SIG-M5 (cell line): ENCODE measurements around the gene FAM204A.

Source experiments
- DNase-seq: peaks from one replicate; lab custom pipeline; 2025; lab: John Stamatoyannopoulos, UW

Gene FAM204A

GRCh38 chr10:118332236-118332635 is 9.9 kb downstream of the FAM204A start:
- DNase-seq: no peak

GRCh38 chr10:118330295-118331076 is 11.6 kb downstream of the FAM204A start:
- no peak for DNase-seq

GRCh38 chr10:118324140-118324539 is 18.0 kb downstream of the FAM204A start:
- no peak for DNase-seq

GRCh38 chr10:118321724-118322575 is 20.2 kb downstream of the FAM204A start:
- no peak for DNase-seq

- no peak for DNase-seq
Measured at GRCh38 chr10:118315629-118316028, 26.5 kb downstream of the FAM204A start.

GRCh38 chr10:118314882-118315281 is 27.2 kb downstream of the FAM204A start:
- no peak for DNase-seq

- no peak for DNase-seq
Measured at GRCh38 chr10:118311505-118311904, 30.6 kb downstream of the FAM204A start.

- no peak for DNase-seq
Measured at GRCh38 chr10:118310822-118311221, 31.3 kb downstream of the FAM204A start.

- DNase-seq: no peak
Measured at GRCh38 chr10:118309911-118310310, 32.2 kb downstream of the FAM204A start.

GRCh38 chr10:118308664-118309063 is 33.5 kb downstream of the FAM204A start:
- no peak for DNase-seq

- no peak for DNase-seq
Measured at GRCh38 chr10:118307859-118308258, 34.3 kb downstream of the FAM204A start.

- no peak for DNase-seq
Measured at GRCh38 chr10:118307220-118307619, 34.9 kb downstream of the FAM204A start.

- no peak for DNase-seq
Measured at GRCh38 chr10:118305730-118306129, 36.4 kb downstream of the FAM204A start.

- DNase-seq: no peak
Measured at GRCh38 chr10:118304521-118304920, 37.6 kb downstream of the FAM204A start.

- DNase-seq: no peak
Measured at GRCh38 chr10:118301211-118301610, 40.9 kb downstream of the FAM204A start.

GRCh38 chr10:118300320-118300719 is 41.8 kb downstream of the FAM204A start:
- no peak for DNase-seq

GRCh38 chr10:118298787-118299186 is 43.3 kb downstream of the FAM204A start:
- DNase-seq: no peak

- no peak for DNase-seq
Measured at GRCh38 chr10:118291122-118291521, 51.0 kb downstream of the FAM204A start.

- no peak for DNase-seq
Measured at GRCh38 chr10:118290471-118290995, 51.6 kb downstream of the FAM204A start.

GRCh38 chr10:118287076-118287806 is 54.9 kb downstream of the FAM204A start:
- no peak for DNase-seq

GRCh38 chr10:118286051-118286838 is 55.9 kb downstream of the FAM204A start:
- DNase-seq: no peak
